Subcutaneous abdominal adipose tissue (tissue), 5 donors: ENCODE measurements around the gene CLDN19.

Experiments
- H3K27ac ChIP-seq: one replicate; pipeline ENCODE4 v1.7.0; 2013; ENCODE audit warnings: low read depth, mild to moderate bottlenecking, inconsistent platforms, low read length, moderate library complexity
- H3K27me3 ChIP-seq, 5 donors: one replicate each; pipeline ENCODE4 v1.7.0; 2013; ENCODE audit warnings: low read length in 5 of 5, inconsistent platforms in 1 of 5; ENCODE audit not compliant: control insufficient read depth in 5 of 5, insufficient read depth in 4 of 5
- H3K36me3 ChIP-seq, 5 donors: one replicate each; pipeline ENCODE4 v1.7.0; 2013; ENCODE audit warnings: low read length in 5 of 5; ENCODE audit not compliant: control insufficient read depth in 5 of 5, insufficient read depth in 5 of 5
- H3K4me1 ChIP-seq, 5 donors: one replicate each; pipeline ENCODE4 v1.7.0; 2013; ENCODE audit warnings: low read length in 5 of 5, mild to moderate bottlenecking in 3 of 5, moderate library complexity in 1 of 5; ENCODE audit not compliant: control insufficient read depth in 5 of 5, insufficient read depth in 5 of 5
- H3K4me3 ChIP-seq, 5 donors: one replicate each; pipeline ENCODE4 v1.7.0; 2013; ENCODE audit warnings: low read length in 5 of 5, low read depth in 1 of 5
- H3K9ac ChIP-seq, 5 donors: one replicate each; pipeline ENCODE4 v1.7.0; 2013; ENCODE audit warnings: low read length in 5 of 5, mild to moderate bottlenecking in 4 of 5, moderate library complexity in 3 of 5
- H3K9me3 ChIP-seq, 5 donors: one replicate each; pipeline ENCODE4 v1.7.0; 2013; ENCODE audit warnings: low read length in 5 of 5; ENCODE audit not compliant: control insufficient read depth in 5 of 5
- donor health status: healthy.
- donor health status: healthy.
- donor health status: healthy.
- donor health status: healthy.
- donor health status: healthy.

CLDN19 gene

GRCh38 chr1:42690477-42691156 lies 49.4 kb downstream of the CLDN19 start:
- H3K27ac ChIP-seq: no peak overlapping the region
- no peaks in the 10 kb centered on the region for H3K27me3 ChIP-seq
- H3K4me1 ChIP-seq: peaks cover 0 to 58% (median 49%) of the 10 kb centered on the region in 5 donors

GRCh38 chr1:42689912-42690311 lies 50.1 kb downstream of the CLDN19 start:
- H3K9me3 ChIP-seq: no peaks in the 10 kb centered on the region
- no peak overlapping the region for H3K27ac ChIP-seq
- H3K4me1 ChIP-seq: peaks cover 0 to 65% (median 56%) of the 10 kb centered on the region in 5 donors
- no peak overlapping the region for H3K4me3 ChIP-seq
- peaks cover 0 to 15% (median 9%) of the 10 kb centered on the region in 5 donors for H3K36me3 ChIP-seq
- no peak overlapping the region for H3K9ac ChIP-seq
- H3K27me3 ChIP-seq: no peaks in the 10 kb centered on the region

More at GRCh38 chr1:42690477-42691156, 49.4 kb downstream of the CLDN19 start:
- H3K36me3 ChIP-seq: peaks cover 0 to 22% (median 11%) of the 10 kb centered on the region in 5 donors
- no peaks in the 10 kb centered on the region for H3K9me3 ChIP-seq
- H3K4me3 ChIP-seq: no peak overlapping the region
- H3K9ac ChIP-seq: no peak overlapping the region

- Histone ChIP-seq H3K27me3 (no peaks in the 10 kb centered on the region), H3K9me3 (no peaks in the 10 kb centered on the region), H3K36me3 (peaks cover 0 to 8% (median 4%) of the 10 kb centered on the region in 5 donors), H3K4me1 (peaks cover 0 to 82% (median 67%) of the 10 kb centered on the region in 5 donors), H3K27ac (no peak overlapping the region), H3K9ac (no peak overlapping the region), H3K4me3 (peak overlapping the region in 1 of 5 donors; percentile 15)
These were observed 53.6 kb downstream of the CLDN19 start for GRCh38 chr1:42686418-42686817.

- H3K27ac ChIP-seq: no peak overlapping the region
- peak overlapping the region; percentile 51 to 80 (median 76) for H3K4me3 ChIP-seq
- peaks cover 0 to 79% (median 71%) of the 10 kb centered on the region in 5 donors for H3K4me1 ChIP-seq
These were observed 55.9 kb downstream of the CLDN19 start for GRCh38 chr1:42684139-42684538.

More at GRCh38 chr1:42684139-42684538, 55.9 kb downstream of the CLDN19 start:
- Histone ChIP-seq H3K36me3 (peaks cover 0 to 8% (median 4%) of the 10 kb centered on the region in 5 donors), H3K27me3 (no peaks in the 10 kb centered on the region), H3K9me3 (no peaks in the 10 kb centered on the region), H3K9ac (peak overlapping the region in 3 of 5 donors; percentile 48 to 88 (median 82))
